Measurements from ENCODE around the gene SLC35F3. TPM values are rescaled to one million over a fixed set of nuclear protein-coding genes. Genes with fewer than 3 reads are reported as not detected.

The SLC35F3 gene
- total RNA-seq, 2 experiments from 2014 or later, result not detected

DNA sequence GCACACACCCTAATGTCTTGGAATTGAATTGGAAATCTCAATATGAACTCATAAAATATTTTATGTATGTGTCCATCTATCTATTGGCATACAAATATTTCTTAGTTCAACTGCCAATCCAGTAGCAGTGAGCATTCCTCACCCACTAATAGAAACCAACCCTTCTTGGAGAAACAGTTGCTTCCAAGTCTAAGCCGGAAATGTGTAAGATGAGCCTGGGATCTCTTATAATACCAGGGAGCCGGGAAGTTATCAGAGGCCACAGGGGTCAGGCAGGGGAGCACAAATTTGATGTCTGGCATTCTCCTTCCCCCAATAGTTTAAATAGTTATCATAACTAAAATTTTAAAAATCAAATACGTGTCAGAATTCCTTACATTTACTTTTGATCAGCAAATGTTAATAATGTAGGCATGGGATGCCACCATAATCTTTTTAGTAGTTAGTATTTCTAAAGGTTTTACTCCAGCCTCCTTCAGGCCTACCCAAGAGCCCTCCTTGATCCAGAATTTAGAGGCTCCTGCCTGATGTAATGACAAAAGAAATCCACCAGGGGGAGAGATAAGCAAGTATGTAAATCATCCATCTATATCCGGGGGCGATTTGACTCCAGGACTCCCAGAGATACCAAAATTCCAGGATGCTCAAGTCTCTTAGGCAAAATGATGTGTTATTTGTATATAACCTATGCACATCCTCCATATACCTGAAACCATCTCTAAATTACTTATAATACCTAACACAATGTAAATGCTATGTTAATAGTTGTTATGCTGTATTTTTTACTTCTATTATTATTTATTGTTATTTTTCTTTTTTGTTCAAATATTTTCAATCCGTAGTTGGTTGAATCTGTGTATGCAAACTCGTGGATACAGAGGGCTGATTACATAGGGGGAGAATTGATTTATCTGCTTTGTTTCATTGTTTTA is 250.1 kb downstream of the SLC35F3 start:
- H3K9me3 ChIP-seq (ENCODE audit: low read length), result no peaks in the 10 kb centered on the region
- CTCF ChIA-PET (ENCODE audit: unreplicated experiment), result no interaction called here
- POLR2A ChIA-PET, result no interaction called here
- H3K36me3 ChIP-seq (ENCODE audit: insufficient read depth, low read length), result no peaks in the 10 kb centered on the region
- H4K20me1 ChIP-seq (ENCODE audit: insufficient read depth, low read length), result no peaks in the 10 kb centered on the region
- TF ChIP-seq EZH2phosphoT487 (IDR thresholded peaks at IDR 0.05; ENCODE audit: borderline replicate concordance, low read depth, low read length), result no peak
- TF ChIP-seq, protein P1, sequence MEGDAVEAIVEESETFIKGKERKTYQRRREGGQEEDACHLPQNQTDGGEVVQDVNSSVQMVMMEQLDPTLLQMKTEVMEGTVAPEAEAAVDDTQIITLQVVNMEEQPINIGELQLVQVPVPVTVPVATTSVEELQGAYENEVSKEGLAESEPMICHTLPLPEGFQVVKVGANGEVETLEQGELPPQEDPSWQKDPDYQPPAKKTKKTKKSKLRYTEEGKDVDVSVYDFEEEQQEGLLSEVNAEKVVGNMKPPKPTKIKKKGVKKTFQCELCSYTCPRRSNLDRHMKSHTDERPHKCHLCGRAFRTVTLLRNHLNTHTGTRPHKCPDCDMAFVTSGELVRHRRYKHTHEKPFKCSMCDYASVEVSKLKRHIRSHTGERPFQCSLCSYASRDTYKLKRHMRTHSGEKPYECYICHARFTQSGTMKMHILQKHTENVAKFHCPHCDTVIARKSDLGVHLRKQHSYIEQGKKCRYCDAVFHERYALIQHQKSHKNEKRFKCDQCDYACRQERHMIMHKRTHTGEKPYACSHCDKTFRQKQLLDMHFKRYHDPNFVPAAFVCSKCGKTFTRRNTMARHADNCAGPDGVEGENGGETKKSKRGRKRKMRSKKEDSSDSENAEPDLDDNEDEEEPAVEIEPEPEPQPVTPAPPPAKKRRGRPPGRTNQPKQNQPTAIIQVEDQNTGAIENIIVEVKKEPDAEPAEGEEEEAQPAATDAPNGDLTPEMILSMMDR (conservative IDR thresholded peaks at IDR 0.05; ENCODE audit: low read length), result peak; percentile 86
- intact Hi-C loops (cut with micrococcal nuclease; ENCODE audit: unreplicated experiment), result no loop called here
- no peaks in the 10 kb centered on the region for H3K79me2 ChIP-seq (ENCODE audit: insufficient read depth, low read depth, low read length)
- no peaks in the 10 kb centered on the region for H3K4me1 ChIP-seq (ENCODE audit: insufficient read depth, low read length, poor library complexity, severe bottlenecking)
- no peak overlapping the region for H2AFZ ChIP-seq (ENCODE audit: low read length)
- no TSS peak for BruUV-seq (replicated peaks)
- no peak overlapping the region for H3K4me2 ChIP-seq (ENCODE audit: low read length)
- no peak overlapping the region for H3K4me3 ChIP-seq (ENCODE audit: low read depth, low read length, poor library complexity, severe bottlenecking)
- DNase-seq (ENCODE audit: low spot score), result peak; percentile 65
- H3K27ac ChIP-seq (ENCODE audit: low read depth, low read length, poor library complexity, severe bottlenecking), result no peak overlapping the region
- H3K9me2 ChIP-seq (ENCODE audit: insufficient read depth, low read length), result no peaks in the 10 kb centered on the region

DNA sequence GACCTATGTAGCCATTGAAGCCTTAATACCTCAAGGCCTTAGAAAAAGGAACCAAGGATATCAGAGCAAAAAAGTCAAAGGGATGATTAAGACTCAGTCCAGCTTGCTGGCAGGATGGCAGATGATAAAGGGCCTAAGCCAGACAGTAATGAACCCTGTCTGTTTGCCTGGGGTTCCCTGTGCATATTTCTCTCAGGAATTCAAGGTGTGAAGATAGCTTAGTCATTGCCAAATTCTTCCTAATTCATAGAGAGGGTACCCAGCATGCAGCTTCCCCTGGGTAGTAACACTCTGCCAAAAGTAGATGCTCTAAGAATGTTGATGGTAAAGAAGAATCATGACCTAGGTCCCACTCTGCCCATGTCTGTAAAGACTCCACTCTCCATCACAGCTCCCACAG is 258.2 kb downstream of the SLC35F3 start:
- Histone ChIP-seq H2AFZ (ENCODE audit: low read length) (no peak overlapping the region), H3K9me3 (ENCODE audit: low read length) (no peaks in the 10 kb centered on the region), H3K36me3 (ENCODE audit: insufficient read depth, low read length) (no peaks in the 10 kb centered on the region), H3K4me3 (ENCODE audit: low read depth, low read length, poor library complexity, severe bottlenecking) (no peak overlapping the region), H4K20me1 (ENCODE audit: insufficient read depth, low read length) (no peaks in the 10 kb centered on the region), H3K4me1 (ENCODE audit: insufficient read depth, low read length, poor library complexity, severe bottlenecking) (no peaks in the 10 kb centered on the region), H3K27ac (ENCODE audit: low read depth, low read length, poor library complexity, severe bottlenecking) (no peak overlapping the region), H3K79me2 (ENCODE audit: insufficient read depth, low read depth, low read length) (no peaks in the 10 kb centered on the region), H3K4me2 (ENCODE audit: low read length) (no peak overlapping the region), H3K9me2 (ENCODE audit: insufficient read depth, low read length) (no peaks in the 10 kb centered on the region)
- no TSS peak for BruUV-seq (replicated peaks)
- POLR2A ChIA-PET, result interaction anchor here (1.1 kb wide), 1 partner anchor 9 kb away, joined by 3 read pairs; no protein-coding TSS in a partner anchor
- TF ChIP-seq, protein P1 (conservative IDR thresholded peaks at IDR 0.05; ENCODE audit: low read length), result no peak
- no peak for TF ChIP-seq EZH2phosphoT487 (IDR thresholded peaks at IDR 0.05; ENCODE audit: borderline replicate concordance, low read depth, low read length)
- CTCF ChIA-PET (ENCODE audit: unreplicated experiment), result no interaction called here
- intact Hi-C loops (cut with micrococcal nuclease; ENCODE audit: unreplicated experiment), result no loop called here
- no peak for DNase-seq (ENCODE audit: low spot score)
